Pulmonary artery endothelial cell (primary cell): ENCODE data around the gene MPO. TPM values are rescaled to one million over a fixed set of nuclear protein-coding genes. Genes with fewer than 3 reads are reported as not detected.

Source experiments
- DNase-seq: peaks from one replicate; pipeline ENCODE4 v3.0.0-alpha.2; 2011; ENCODE audit warnings: low read depth, low spot score
- total RNA-seq: library from RNA; depleted of rRNA; stranded (reverse); fragments of >200 nt; gene quantifications from 2 replicates; pipeline ENCODE4 v1.2.3, GENCODE V29; 2014

Gene MPO
- total RNA-seq, 1 donor from 2014 or later, result under 0.01 TPM

- DNase-seq, result no peak
Measured at GRCh38 chr17:58233543-58233942, 47.2 kb downstream of the MPO start.

- DNase-seq, result no peak
Measured at GRCh38 chr17:58232707-58233156, 48.0 kb downstream of the MPO start.

- DNase-seq, result no peak
Measured at GRCh38 chr17:58231641-58232040, 49.1 kb downstream of the MPO start.

GRCh38 chr17:58229881-58230280 lies 50.9 kb downstream of the MPO start:
- DNase-seq, result no peak

GRCh38 chr17:58229384-58229783 lies 51.4 kb downstream of the MPO start:
- no peak for DNase-seq

GRCh38 chr17:58228679-58229078 lies 52.1 kb downstream of the MPO start:
- no peak for DNase-seq

- no peak for DNase-seq
Measured at GRCh38 chr17:58227733-58228132, 53.0 kb downstream of the MPO start.

GRCh38 chr17:58224315-58224714 lies 56.4 kb downstream of the MPO start:
- DNase-seq, result no peak

Other genes starting within 250 kb of the MPO start
- 11.9 and 20.5 TPM in 2 replicates for gene DYNLL2, start 197.5 kb downstream of the MPO start, total RNA-seq
- not detected in 2 replicates for gene OR4D1, start 132.6 kb downstream of the MPO start, total RNA-seq
- not detected in 2 replicates for gene OR4D2, start 114.0 kb downstream of the MPO start, total RNA-seq
- not detected in 2 replicates for gene EPX, start 88.2 kb downstream of the MPO start, total RNA-seq
- gene MKS1, start 61.7 kb downstream of the MPO start, total RNA-seq, result 13.8 and 17.0 TPM in 2 replicates
- not detected in 2 replicates for gene LPO, start 42.4 kb downstream of the MPO start, total RNA-seq
- not detected in 2 replicates for gene TSPOAP1, start 47.9 kb upstream of the MPO start, total RNA-seq
- 39.5 and 51.4 TPM in 2 replicates for gene SUPT4H1, start 71.3 kb upstream of the MPO start, total RNA-seq
- 0.11 and 0.13 TPM in 2 replicates for gene RNF43, start 136.6 kb upstream of the MPO start, total RNA-seq
- 0.04 and 0.07 TPM in 2 replicates for gene HSF5, start 207.5 kb upstream of the MPO start, total RNA-seq
- gene MTMR4, start 233.7 kb upstream of the MPO start, total RNA-seq, result 51.5 and 80.0 TPM in 2 replicates